ENCODE results near the gene TMEM106C.

TMEM106C gene

GRCh38 chr12:47962198-47962597 lies 1.2 kb upstream of the TMEM106C start:
- H3K79me2 ChIP-seq (ENCODE audit: insufficient read depth, low read length) = peaks cover 26% of the 10 kb centered on the region
- H3K36me3 ChIP-seq (ENCODE audit: insufficient read depth, low read length) = peaks cover 4% of the 10 kb centered on the region; the same call in 1 of the 2 replicates
- no peaks in the 10 kb centered on the region for H3K9me2 ChIP-seq (replicated peaks; ENCODE audit: low read depth, low read length)
- H3K4me1 ChIP-seq (ENCODE audit: insufficient read depth, low read length, poor library complexity, severe bottlenecking) = peaks cover 25% of the 10 kb centered on the region
- H3K4me3 ChIP-seq (ENCODE audit: low read length, poor library complexity, severe bottlenecking) = no peak overlapping the region
- H3K27me3 ChIP-seq (ENCODE audit: insufficient read depth, low read length, poor library complexity, severe bottlenecking) = no peaks in the 10 kb centered on the region
- no peaks in the 10 kb centered on the region for H3K9me3 ChIP-seq (ENCODE audit: insufficient read depth, low read depth, low read length)
- no peak overlapping the region for H3K4me2 ChIP-seq (ENCODE audit: low read depth, low read length, poor library complexity, severe bottlenecking)
- TF ChIP-seq CTCF (conservative IDR thresholded peaks at IDR 0.05; ENCODE audit: low read length) (no peak), EZH2phosphoT487 (IDR thresholded peaks at IDR 0.05; ENCODE audit: borderline replicate concordance) (no peak)
- no peak overlapping the region for H3K9ac ChIP-seq (ENCODE audit: low read depth, low read length, poor library complexity, severe bottlenecking)
- peaks cover 10% of the 10 kb centered on the region for H4K20me1 ChIP-seq (ENCODE audit: insufficient read depth, low read length, poor library complexity, severe bottlenecking)
- H2AFZ ChIP-seq (ENCODE audit: low read length) = peak overlapping the region; percentile 10; the same call in 1 of the 2 replicates
- H3F3A ChIP-seq (ENCODE audit: low read depth) = no peaks in the 10 kb centered on the region

- H3K4me2 ChIP-seq (ENCODE audit: low read depth, low read length, poor library complexity, severe bottlenecking) = peak overlapping the region; percentile 96
- H3K27me3 ChIP-seq (ENCODE audit: insufficient read depth, low read length, poor library complexity, severe bottlenecking) = no peaks in the 10 kb centered on the region
- H2AFZ ChIP-seq (ENCODE audit: low read length) = peak overlapping the region; percentile 99
- peaks cover 26% of the 10 kb centered on the region for H3K79me2 ChIP-seq (ENCODE audit: insufficient read depth, low read length)
- no peaks in the 10 kb centered on the region for H3K9me3 ChIP-seq (ENCODE audit: insufficient read depth, low read depth, low read length)
- H3K4me3 ChIP-seq (ENCODE audit: low read length, poor library complexity, severe bottlenecking) = peak overlapping the region; percentile 90
- H3F3A ChIP-seq (ENCODE audit: low read depth) = no peaks in the 10 kb centered on the region
- H3K36me3 ChIP-seq (ENCODE audit: insufficient read depth, low read length) = peaks cover 16% of the 10 kb centered on the region; the same call in 1 of the 2 replicates
- TF ChIP-seq CTCF (conservative IDR thresholded peaks at IDR 0.05; ENCODE audit: low read length) = 0 out of 2 replicates have a peak, but pooled peaks have one; percentile 5
- TF ChIP-seq EZH2phosphoT487 (IDR thresholded peaks at IDR 0.05; ENCODE audit: borderline replicate concordance) = no peak
- H4K20me1 ChIP-seq (ENCODE audit: insufficient read depth, low read length, poor library complexity, severe bottlenecking) = peaks cover 10% of the 10 kb centered on the region
- no peaks in the 10 kb centered on the region for H3K9me2 ChIP-seq (replicated peaks; ENCODE audit: low read depth, low read length)
- H3K4me1 ChIP-seq (ENCODE audit: insufficient read depth, low read length, poor library complexity, severe bottlenecking) = peaks cover 25% of the 10 kb centered on the region
- peak overlapping the region; percentile 88 for H3K9ac ChIP-seq (ENCODE audit: low read depth, low read length, poor library complexity, severe bottlenecking)
Observed at GRCh38 chr12:47964106-47964728, 821 bp downstream of the TMEM106C start.

- Histone ChIP-seq H3K36me3 (ENCODE audit: insufficient read depth, low read length) (peaks cover 16% of the 10 kb centered on the region; the same call in 1 of the 2 replicates), H3K79me2 (ENCODE audit: insufficient read depth, low read length) (peaks cover 26% of the 10 kb centered on the region), H3K4me2 (ENCODE audit: low read depth, low read length, poor library complexity, severe bottlenecking) (peak overlapping the region; percentile 96), H3F3A (ENCODE audit: low read depth) (no peaks in the 10 kb centered on the region), H3K9ac (ENCODE audit: low read depth, low read length, poor library complexity, severe bottlenecking) (peak overlapping the region; percentile 88), H3K4me1 (ENCODE audit: insufficient read depth, low read length, poor library complexity, severe bottlenecking) (peaks cover 25% of the 10 kb centered on the region), H3K9me2 (replicated peaks; ENCODE audit: low read depth, low read length) (no peaks in the 10 kb centered on the region), H3K9me3 (ENCODE audit: insufficient read depth, low read depth, low read length) (no peaks in the 10 kb centered on the region), H3K4me3 (ENCODE audit: low read length, poor library complexity, severe bottlenecking) (peak overlapping the region; percentile 90), H2AFZ (ENCODE audit: low read length) (no peak overlapping the region), H3K27me3 (ENCODE audit: insufficient read depth, low read length, poor library complexity, severe bottlenecking) (no peaks in the 10 kb centered on the region), H4K20me1 (ENCODE audit: insufficient read depth, low read length, poor library complexity, severe bottlenecking) (peaks cover 10% of the 10 kb centered on the region)
- TF ChIP-seq EZH2phosphoT487 (IDR thresholded peaks at IDR 0.05; ENCODE audit: borderline replicate concordance) (no peak), CTCF (conservative IDR thresholded peaks at IDR 0.05; ENCODE audit: low read length) (no peak)
Observed at GRCh38 chr12:47965581-47965980, 2.2 kb downstream of the TMEM106C start.
